Measurements from ENCODE around the gene KIF23.

GRCh38 chr15:69433831-69434230, 19.7 kb downstream of the KIF23 start:
- TF ChIP-seq GATA2 (IDR thresholded peaks at IDR 0.05; ENCODE audit: low read depth, low read length) (no peak), GATA3 (IDR thresholded peaks at IDR 0.05; ENCODE audit: low read depth, low read length) (no peak)

All from SH-SY5Y (cell line).